HG02642 (cell line): Measurements from ENCODE around the gene EPM2A.
"Not testable (repeated sequence)": the region's sequence is repeated elsewhere in the genome, so short reads cannot be mapped to it uniquely, and the experiment has no call there.

Experiments
- ATAC-seq: cut with Tn5 transposase; IDR thresholded peaks from one replicate; pipeline ENCODE4 v1.9.1; 2021; ENCODE audit warnings: mild to moderate bottlenecking; ENCODE audit not compliant: unreplicated experiment, poor library complexity

The EPM2A gene

GRCh38 chr6:145735356-145736165 is at the start of gene EPM2A:
Gene EPM2A, minus strand, starts transcription at chr6:145735520. Its CDS starts 22 bp downstream, at chr6:145735498.
- ATAC-seq, result peak; percentile 67

DNA sequence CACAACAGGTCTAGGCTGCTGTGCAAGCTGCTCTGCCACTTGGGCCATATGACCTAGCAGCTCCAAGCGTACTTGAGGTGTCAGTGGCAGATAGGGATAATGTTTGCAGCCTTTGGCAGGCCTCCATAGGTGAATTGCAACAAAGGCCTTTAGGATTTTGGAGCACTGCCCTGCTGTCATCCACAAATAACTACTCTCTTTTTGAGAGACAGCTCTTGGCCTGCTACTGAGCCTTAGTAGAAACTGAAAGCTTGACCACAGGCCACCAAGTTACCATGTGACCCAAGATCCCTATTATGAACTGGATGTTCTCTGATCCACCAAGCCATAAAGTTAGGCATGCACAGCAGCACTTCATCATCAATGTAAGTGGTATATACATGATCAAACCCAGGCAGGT is 49.4 kb upstream of the EPM2A start:
- ATAC-seq, result peak; percentile 68

DNA sequence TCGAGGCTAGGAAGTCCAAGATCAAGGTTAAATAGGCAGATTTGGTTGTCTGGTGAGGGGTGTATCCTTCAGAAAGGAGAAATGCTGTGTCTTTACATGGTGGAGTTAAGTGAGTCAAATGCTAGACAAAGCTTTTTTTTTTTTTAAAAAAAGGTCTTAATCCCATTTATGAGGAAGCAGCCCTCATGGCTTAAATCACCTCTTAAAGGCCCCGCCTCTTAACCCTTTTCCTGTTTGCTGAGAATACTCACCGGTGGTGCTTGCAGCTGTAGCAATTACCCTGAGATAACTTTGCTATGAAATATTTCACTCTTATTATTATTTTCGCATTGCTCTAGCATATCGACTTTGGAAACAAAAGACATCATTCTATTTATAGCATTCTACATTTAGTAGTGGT is 48.5 kb upstream of the EPM2A start:
- ATAC-seq, result no peak

- ATAC-seq, result no peak
Measured at GRCh38 chr6:145772846-145773245, 37.5 kb upstream of the EPM2A start.

- ATAC-seq, result no peak
Measured at GRCh38 chr6:145765449-145765848, 30.1 kb upstream of the EPM2A start.

- no peak for ATAC-seq
Measured at GRCh38 chr6:145763742-145764141, 28.4 kb upstream of the EPM2A start.

DNA sequence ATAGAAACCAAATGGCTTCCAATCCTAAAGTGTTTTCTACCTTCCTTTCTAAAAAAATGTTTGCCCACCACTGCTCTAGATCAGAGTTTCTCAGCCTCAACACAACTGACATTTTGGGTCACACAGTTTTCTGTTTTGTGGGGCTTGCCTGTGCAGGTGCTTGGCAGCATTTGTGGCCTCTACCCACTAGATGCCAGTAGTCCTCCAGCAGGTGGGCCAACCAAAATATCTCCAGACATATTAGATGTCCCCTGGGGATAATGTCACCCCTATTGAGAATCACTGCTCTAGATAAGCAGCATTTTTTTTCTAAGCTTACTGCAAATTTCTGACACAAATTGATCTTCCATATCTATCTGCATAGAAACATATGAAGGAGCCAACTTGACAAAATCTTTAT is 26.3 kb upstream of the EPM2A start:
- peak; percentile 85 for ATAC-seq

DNA sequence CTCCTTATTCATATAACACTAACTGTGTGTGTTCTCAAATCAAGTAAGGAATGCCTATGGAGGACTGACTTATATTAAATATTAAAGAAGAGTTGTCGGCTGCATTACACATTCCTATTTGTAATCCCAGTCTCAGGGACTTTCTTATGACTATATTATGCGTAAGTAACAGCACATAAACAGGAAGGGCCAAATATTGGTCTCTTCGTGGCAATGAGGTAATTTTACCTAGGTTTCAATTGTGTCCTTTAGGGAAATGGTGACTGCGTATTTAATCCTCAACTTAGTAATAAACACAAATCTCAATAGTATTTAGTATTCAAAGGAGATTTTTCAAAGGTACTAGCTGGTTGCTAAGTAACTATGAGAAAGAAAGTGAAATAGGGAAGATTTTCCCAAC is 22.8 kb upstream of the EPM2A start:
- ATAC-seq, result no peak

DNA sequence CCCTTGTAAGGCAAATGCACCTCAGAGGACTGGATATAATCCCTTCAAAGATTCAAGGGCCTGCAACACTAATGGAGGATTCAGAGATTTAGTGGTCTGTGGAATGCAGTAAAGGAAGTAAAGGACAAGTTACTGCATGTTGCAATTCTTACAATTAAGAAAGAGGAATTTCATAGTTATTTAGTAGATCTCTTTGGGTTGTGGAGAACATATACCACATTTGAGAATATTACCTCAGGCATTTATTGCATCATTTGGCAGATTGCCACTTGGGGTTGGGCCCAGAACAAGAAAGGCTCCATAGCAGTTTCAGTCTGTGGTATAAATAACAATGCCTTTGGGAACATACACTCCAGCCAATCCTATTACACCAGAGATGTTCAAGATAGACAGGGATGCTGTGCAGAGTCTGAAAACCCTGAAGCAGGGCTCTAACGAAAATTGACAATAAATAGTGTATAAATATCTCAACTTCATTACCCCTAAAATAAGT is 20.9 kb upstream of the EPM2A start:
- no peak for ATAC-seq

- no peak for ATAC-seq
Measured at GRCh38 chr6:145755682-145756081, 20.4 kb upstream of the EPM2A start.

DNA sequence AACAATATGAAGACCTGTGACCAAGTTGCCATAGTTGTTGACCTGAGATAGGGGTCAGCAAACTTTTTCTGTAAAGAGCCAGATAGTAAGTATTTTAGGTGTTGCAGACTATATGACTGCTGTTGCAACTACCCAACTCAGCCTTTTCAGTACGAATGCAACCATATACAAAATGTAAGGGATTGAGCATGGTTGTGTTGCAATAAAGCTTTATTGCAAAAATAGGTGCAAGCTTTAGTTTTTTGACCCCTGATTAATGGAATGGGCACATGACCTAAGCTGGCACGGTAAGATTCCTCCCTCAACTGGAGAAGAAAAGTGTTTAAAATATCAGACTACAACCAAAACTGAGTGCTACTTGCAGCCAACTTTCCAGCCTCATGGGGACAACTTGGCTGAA is 17.3 kb upstream of the EPM2A start:
- ATAC-seq, result no peak

GRCh38 chr6:145749632-145750031 is 14.3 kb upstream of the EPM2A start:
- peak; percentile 64 for ATAC-seq

DNA sequence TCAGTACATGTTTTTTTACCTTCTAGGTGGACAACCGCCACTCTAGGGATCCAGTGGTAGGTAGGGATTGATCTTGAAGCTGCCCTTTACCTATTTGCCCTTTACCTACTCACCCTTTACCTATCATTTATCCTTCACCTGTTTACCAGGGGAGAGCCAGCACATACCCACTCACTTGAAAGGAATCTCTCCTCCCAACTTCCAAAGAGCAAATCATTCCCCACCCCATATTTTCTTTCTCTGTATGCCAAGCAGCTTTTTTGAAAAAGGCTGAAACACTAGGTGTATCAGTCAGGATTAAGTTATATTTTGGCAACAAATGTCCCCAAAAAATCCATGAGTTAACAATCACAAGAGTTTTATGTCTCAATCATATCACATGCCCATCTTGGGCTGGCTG is 10.5 kb upstream of the EPM2A start:
- no peak for ATAC-seq

DNA sequence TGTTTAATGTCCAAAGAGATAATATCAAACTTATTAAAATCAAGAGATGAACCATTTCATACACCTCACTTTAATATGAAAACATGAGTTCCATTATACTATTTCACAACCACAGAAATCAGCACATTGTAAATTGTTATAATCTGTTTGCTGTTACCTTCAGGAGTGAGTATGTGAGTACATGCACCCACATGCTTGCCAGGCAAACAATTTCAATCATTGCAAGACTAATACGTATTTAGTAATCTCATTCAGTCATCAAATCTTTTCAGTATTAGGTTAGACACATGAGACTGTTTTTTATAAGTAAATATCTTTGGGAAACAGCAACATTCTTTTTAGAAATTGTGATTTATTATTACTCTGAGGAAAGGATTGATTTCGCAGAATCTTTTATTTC is 9.3 kb upstream of the EPM2A start:
- ATAC-seq, result no peak

GRCh38 chr6:145743332-145743731 is 8.0 kb upstream of the EPM2A start:
- ATAC-seq, result no peak

GRCh38 chr6:145742472-145742871 is 7.2 kb upstream of the EPM2A start:
- not testable (repeated sequence) for ATAC-seq

GRCh38 chr6:145739685-145740084 is 4.4 kb upstream of the EPM2A start:
- ATAC-seq, result not testable (repeated sequence)

- ATAC-seq, result no peak
Measured at GRCh38 chr6:145738265-145738664, 2.9 kb upstream of the EPM2A start.

DNA sequence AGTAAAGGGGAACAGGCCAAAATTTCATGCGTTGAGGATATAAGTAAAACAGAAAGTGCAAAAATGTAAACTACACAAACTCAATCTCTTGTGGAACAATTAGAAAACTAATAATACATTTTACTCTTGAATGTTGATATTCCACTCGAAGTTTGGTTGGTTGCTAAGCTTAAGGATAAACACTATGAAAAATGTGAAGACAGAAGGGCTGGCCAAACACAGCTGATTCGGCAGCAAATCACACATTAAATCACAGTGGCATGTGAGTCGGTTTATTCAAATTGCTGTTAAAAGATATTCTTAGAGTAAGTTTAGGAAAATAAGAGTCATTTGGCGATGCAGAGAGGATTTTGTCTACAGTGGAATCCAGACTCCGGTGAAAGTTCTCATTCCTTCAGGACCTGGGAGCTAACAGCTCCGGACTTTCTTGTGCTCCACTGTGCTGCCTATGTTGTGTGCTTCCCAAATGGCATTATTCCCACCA is 1.4 kb upstream of the EPM2A start:
- ATAC-seq, result no peak

- ATAC-seq, result peak; percentile 80
Measured at GRCh38 chr6:145734486-145735355, 599 bp downstream of the EPM2A start.

DNA sequence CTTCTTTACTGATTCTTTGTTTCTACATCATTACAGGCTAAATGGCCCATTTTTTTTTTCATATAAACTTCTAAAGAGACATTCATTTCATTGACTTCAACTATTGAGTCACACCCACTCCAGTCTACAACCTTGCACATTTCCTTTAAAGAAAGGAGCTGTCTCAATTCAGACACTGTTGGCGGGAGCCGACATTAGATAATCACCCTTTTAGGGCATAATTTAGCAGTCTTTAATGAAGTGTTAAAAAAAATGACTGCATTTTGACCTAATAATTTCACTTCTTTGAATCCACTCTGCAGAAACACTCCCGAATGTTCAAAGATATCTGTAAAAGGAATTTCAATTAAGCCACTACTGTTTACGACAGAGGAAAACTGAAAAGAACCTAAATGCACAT is 1.5 kb downstream of the EPM2A start:
- no peak for ATAC-seq
